SKM-1 (cell line): ENCODE results near the gene EPHB6.

Experiments
- DNase-seq: peaks from one replicate; lab custom pipeline; 2025; ENCODE audit not compliant: unreplicated experiment; lab: John Stamatoyannopoulos, UW

Gene EPHB6

DNA sequence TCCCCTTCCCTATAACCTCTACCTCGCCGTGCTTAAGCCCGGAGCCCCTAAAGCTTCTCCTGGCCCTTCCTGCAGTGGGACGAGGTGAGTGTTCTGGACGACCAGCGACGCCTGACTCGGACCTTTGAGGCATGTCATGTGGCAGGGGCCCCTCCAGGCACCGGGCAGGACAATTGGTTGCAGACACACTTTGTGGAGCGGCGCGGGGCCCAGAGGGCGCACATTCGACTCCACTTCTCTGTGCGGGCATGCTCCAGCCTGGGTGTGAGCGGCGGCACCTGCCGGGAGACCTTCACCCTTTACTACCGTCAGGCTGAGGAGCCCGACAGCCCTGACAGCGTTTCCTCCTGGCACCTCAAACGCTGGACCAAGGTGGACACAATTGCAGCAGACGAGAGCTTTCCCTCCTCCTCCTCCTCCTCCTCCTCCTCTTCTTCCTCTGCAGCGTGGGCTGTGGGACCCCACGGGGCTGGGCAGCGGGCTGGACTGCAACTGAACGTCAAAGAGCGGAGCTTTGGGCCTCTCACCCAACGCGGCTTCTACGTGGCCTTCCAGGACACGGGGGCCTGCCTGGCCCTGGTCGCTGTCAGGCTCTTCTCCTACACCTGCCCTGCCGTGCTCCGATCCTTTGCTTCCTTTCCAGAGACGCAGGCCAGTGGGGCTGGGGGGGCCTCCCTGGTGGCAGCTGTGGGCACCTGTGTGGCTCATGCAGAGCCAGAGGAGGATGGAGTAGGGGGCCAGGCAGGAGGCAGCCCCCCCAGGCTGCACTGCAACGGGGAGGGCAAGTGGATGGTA lies 9.2 kb downstream of the EPHB6 start:
- no peak for DNase-seq

DNA sequence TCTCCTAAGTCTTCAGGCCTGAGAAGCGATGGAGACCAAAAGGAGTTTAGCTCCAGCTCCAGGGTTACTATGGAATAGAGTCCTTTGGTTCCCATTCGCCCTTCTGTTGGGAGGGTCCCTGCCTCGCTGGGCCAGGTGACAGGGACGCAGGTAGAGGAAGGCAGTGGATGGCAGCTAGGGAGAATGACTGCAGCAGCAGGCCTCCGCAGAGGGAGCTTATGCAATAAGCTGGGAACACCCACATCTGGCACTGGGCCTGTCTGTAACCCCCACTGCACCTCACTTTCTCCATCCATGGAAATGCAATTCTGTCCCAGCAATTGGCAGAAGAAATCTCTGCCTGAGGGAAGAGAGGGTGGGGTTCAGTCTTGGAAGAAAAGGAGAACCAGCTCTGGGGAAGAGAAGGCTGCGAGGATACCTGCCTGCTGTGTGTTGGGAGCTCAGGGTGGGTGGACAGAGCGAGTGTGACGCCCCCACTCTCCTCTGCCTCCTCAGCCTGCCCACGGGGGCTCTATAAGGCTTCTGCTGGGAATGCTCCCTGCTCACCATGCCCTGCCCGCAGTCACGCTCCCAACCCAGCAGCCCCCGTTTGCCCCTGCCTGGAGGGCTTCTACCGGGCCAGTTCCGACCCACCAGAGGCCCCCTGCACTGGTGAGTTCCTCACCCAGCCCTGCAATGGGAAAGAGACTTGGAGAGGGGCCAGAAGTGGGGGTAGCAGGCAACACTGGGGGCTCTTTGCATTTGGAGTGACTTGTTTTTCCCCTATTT lies 10.3 kb downstream of the EPHB6 start:
- no peak for DNase-seq

DNA sequence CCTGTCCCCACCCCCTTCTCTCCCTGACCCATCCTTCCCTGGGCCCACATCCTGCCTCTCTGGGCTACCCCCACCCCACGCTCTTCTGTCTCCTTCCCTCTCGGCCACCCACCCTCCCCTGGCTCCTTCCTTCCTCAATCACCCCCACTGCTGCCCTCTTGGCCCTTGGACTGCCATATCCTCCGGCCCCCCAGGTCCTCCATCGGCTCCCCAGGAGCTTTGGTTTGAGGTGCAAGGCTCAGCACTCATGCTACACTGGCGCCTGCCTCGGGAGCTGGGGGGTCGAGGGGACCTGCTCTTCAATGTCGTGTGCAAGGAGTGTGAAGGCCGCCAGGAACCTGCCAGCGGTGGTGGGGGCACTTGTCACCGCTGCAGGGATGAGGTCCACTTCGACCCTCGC lies 10.9 kb downstream of the EPHB6 start:
- DNase-seq = no peak

DNA sequence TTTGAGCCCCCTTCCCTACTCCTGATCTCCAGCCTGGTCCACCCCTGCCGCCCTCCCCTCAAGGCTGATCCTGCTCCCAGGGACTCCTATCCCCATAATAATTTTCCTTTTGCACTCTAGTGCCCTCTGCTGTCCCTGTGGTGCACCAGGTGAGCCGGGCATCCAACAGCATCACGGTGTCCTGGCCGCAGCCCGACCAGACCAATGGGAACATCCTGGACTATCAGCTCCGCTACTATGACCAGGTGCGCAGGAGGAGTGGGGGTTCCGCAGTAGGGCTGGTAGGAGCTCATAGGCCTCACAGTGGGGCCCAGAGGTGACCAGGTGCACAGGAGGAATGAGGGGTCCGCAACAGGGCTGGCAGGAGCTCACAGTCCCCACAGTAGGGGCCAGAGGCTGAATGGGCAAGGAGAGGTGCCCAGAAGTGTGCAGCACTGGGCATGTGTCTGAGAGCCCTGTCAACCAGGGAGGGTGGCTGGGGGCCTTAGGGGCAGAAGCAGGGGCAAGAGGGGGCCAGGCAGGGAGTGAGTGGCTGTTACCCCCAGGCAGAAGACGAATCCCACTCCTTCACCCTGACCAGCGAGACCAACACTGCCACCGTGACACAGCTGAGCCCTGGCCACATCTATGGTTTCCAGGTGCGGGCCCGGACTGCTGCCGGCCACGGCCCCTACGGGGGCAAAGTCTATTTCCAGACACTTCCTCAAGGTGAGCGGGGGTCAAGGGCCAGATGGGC lies 11.7 kb downstream of the EPHB6 start:
- DNase-seq = no peak

DNA sequence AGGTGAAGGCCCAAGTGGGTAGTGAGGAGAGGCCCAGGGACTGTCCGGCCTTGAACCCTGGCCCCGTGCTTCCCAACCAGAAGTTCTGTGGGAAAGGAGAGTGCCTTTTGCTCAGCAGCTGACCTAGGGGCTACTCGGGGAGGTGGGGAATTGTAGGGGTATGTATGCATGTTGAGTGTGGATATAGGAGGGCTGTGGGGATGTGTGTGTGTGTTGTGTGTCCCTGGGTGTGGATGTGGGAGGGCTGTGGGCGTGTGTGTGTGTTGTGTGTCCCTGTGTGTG lies 12.2 kb downstream of the EPHB6 start:
- no peak for DNase-seq

DNA sequence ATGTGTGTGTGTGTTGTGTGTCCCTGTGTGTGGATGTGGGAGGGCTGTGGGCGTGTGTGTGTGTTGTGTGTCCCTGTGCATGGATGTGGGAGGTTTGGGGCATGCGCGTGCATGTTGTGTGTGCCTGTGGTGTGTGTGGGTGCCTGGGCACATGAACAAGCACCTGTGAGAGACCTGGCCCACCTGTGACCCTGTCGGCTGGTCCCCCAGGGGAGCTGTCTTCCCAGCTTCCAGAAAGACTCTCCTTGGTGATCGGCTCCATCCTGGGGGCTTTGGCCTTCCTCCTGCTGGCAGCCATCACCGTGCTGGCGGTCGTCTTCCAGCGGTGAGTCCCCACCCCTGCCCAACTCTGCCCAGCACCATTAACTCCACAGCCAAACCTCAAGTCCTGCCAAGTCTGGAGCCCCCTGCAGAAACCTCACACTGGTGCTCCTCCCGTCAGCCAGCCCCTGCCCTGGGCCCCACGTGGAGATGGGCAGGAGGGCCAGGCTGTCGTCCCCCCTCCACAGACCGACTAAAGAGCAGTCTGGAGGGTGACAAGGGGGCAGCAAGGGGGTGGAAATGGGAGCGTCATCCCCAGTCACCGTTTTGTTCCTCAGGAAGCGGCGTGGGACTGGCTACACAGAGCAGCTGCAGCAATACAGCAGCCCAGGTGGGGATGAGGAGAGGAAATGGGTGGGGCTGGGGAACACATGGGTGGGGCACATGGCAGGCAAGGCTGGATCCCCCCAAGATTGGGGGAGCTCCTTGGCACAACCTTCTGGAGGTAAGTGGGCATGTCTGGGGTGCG lies 12.7 kb downstream of the EPHB6 start:
- no peak for DNase-seq

DNA sequence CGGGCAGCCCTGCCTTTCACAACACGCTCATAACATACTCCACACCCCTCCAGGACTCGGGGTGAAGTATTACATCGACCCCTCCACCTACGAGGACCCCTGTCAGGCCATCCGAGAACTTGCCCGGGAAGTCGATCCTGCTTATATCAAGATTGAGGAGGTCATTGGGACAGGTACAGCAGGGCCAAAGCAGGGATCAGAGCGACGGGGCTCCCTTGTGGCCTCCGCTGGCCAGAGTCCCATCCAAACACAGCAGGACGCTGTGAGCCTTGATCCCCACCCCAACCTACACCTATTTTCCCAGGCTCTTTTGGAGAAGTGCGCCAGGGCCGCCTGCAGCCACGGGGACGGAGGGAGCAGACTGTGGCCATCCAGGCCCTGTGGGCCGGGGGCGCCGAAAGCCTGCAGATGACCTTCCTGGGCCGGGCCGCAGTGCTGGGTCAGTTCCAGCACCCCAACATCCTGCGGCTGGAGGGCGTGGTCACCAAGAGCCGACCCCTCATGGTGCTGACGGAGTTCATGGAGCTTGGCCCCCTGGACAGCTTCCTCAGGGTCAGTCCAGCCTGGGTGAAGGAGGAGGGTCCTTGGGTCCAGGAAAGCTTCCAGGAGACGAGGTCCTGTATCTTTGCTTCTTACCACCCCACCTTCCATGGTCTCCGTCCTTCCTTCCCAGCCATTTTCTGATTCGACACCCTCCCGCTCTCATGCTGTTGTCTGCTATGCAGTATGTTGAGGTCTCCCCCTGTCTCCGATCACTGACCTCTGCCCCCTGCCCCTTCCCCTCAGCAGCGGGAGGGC lies 13.5 kb downstream of the EPHB6 start:
- DNase-seq = no peak

DNA sequence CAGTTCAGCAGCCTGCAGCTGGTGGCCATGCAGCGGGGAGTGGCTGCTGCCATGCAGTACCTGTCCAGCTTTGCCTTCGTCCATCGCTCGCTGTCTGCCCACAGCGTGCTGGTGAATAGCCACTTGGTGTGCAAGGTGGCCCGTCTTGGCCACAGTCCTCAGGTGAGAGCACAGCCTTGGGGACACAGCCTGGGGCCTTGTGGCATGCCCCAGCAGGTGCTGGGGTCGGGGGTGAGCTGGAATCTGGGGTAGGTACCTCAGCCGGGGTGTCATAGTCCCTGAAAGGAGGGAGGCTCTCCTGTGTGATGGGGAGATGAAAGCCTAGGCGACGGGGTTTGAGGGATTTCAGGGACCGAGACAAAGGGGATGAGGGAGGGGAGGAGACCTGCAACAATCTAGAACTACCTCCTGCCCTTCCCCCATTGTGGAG lies 14.1 kb downstream of the EPHB6 start:
- no peak for DNase-seq

DNA sequence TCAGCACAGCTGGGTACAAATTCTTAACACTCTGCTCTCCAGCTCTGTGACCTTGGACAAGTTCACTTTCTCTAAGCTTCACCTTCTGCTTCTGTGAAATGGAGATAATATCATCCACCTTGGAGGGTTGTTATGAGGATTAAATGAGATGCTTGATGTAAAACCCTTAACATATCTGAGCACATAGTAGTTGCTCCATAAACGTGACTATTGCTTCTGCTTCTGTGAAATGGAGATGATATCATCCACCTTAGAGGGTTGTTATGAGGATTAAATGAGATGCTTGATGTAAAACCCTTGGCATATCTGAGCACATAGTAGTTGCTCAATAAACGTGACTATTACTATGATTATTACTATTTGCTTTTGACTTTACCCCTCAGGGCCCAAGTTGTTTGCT lies 14.6 kb downstream of the EPHB6 start:
- DNase-seq = no peak

DNA sequence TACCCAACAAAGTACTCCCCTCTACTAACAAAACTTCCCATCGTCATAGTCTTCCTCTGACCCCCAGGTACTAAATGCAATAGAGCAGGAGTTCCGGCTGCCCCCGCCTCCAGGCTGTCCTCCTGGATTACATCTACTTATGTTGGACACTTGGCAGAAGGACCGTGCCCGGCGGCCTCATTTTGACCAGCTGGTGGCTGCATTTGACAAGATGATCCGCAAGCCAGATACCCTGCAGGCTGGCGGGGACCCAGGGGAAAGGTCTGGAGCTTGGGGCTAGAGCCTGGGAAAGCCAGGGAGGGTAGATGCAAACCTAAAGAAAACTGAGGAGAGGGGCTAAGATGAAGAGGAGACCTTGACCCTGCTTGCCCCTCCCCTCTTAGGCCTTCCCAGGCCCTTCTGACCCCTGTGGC lies 15.3 kb downstream of the EPHB6 start:
- no peak for DNase-seq

DNA sequence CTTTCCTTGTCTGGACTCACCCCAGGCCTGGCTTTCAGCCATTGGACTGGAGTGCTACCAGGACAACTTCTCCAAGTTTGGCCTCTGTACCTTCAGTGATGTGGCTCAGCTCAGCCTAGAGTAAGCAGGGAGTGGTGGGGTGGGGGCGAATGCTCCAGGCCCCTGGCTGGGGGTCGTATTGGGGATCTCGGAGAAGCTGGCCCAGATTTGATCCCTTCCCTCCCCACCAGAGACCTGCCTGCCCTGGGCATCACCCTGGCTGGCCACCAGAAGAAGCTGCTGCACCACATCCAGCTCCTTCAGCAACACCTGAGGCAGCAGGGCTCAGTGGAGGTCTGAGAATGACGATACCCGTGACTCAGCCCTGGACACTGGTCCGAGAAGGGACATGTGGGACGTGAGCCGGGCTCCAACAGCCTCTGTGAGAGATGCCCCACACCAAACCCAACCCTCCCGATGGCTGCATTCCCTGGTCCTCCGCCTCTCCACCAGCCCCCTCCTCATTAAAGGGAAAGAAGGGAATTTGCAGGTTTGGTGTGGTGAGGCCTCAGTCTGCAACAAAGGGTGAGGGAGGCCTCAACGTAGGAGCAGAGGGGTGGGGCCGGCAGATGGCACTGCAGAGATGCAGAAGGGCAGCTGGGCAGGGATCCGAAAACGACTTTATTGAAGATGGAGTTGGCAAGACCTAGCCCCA lies 15.8 kb downstream of the EPHB6 start:
- DNase-seq = no peak

DNA sequence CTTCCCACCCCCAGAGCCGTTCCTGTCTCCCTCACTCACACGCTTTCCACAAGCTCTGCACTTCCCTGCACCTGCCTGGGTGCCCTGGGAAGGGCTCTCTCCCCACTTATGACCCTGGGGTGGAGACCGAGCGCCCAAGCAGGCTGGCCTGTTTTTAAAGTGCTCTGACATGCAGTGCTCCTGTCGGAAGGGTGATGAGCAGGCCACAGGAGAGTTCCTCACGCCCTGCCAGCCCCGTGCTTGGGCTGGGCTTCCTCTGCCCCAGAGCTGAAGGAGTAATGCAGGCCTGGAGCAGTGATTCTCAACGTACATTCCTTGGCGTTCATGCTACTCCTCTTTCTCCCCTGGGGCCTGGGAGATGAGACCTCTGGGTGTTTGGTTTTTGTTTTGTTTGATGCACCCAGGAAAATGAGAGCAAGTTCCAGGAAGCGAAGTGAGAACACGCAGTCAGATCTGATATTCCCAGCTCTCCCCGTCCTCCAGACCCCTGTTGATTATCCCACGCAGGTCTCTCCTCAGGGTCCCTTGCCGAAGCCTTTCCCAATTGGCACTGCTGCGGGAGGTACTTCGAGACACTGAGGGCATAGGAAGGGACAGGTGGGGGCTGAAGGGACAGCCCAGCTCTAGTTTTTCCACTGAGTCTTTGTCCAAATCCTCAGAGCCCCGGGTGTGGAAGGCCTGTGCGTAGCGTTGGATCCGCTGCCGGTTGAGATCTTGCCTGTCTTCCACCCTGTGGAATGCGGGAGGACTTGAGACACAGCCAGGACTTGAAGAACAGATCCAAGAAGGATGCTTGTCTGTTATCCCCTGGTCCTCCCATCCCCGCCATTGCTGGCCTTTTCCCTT lies 16.6 kb downstream of the EPHB6 start:
- DNase-seq = no peak

DNA sequence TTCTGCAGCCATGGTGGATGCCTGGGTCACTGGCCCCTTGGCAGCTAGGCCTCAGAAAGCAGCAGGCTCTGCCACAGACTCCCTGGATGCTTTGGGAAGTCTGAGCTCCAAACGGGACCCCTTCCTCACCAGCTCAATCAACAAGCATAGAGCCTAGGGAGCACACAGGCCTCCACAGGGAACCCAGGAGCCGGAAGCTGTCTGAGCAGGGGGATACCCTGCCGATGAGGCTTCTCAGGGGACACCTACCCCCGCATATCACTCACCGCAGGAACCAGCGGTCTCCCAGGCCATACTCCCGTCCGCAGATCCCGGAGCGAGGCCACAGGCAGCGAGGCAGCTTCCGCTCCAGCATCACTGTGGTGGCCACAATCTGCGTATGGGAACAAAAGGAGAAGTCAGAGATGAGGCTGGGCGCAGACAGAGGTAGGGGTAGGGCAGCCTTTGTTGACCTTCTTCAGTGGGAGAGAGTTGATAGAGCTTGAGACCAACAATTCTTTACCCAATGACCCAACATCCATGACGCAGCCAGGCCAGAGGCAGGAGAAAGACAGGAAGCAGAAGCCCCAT lies 17.3 kb downstream of the EPHB6 start:
- DNase-seq = no peak

DNA sequence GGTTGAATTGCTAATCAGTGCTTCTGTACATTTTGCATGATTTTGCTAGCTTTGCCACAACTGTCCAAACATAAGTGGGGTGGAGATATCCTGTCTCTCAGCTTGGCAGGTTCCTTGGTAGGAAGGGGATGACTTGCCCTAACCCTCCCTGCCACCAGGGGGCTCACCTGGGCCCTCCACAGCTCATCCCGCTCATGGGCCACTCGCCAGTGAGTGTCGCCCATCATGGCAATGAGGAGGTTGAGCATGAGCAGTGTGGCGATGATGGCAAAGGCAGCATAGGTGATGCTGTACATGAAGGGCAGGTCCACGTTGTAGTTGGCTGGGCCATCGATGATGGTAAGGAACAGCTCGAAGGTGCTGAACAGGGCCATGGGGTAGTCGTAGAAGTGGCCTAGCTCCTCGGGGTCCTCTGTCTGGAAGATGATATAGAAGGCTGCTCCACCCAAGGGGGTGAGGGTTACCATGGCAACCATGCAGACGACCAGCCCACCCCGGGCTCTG lies 18.5 kb downstream of the EPHB6 start:
- no peak for DNase-seq

DNA sequence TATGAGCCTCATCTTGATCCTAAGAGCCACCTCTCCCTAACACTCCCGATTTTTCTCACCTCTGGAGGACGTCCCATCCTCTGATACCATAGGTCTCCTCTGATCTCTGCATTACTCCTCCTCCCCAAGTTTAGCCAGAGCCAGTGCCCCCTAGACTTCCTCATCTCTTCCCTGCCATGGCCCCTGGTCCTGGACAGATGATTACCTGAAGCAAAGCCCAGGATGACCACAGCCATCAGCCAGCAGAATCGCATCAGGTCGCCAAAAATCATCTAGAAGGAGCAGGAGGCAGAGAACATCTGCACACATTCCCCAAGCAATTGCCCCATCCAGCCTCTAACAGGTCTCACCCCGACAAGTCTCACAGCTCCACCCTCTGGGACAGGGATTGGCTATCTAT lies 19.0 kb downstream of the EPHB6 start:
- no peak for DNase-seq

DNA sequence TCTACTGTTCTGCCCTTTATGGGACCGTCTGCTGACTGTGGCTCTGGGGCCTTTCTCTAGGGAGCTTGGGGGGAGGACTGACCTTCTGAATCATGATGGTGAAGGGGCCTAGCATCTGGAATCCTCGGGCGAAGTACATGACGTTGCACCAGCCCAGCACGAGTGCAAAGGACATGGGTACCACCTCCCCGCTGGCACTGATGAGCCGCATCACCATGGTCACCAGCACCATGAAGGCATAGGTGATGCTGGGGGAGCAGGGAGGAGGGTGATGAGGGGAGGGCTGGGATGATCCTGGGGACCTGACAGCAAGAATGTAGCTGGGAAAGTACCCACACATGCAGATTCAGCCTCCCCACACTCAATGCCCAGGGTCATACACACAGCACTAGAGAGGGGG lies 19.5 kb downstream of the EPHB6 start:
- DNase-seq = no peak

DNA sequence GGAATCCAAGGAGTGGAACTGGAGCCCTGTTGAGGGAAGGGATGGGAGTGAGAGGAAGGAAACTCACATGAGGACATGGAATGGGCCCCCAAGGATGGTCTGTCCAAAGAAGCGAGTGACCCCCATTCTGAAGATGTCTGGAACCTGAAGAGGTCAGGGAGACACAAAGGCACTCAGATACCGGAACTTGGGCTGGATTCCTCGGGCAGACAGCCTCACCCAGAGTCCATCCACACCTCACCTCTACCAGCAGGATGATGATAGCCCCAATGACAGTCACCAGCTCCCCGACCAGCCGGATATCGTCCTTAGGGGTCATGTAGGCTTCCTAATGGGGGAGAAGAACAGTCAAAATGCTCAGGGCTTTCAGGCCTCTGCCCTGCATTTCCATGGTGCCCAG lies 20.0 kb downstream of the EPHB6 start:
- DNase-seq = no peak

DNA sequence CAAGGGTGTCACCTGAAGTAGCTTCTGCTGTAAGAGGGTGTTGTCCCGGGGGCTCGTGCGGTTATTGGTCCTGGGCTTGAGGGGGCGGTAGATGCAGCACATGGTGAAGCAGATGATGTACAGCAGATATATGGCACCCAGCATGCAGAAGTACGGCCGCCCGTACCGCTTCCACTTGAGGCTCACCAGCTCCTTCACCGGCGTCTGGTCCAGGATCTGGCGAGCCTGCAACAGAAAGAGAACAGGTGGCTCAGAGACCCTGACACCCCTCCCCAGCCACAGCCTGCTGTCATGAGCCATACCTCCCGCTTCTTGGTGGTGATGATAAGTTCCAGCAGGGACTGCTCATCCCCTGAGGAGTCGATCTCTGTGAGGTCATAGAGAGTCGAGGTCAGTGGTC lies 20.6 kb downstream of the EPHB6 start:
- DNase-seq = no peak
